Fibroblast of gingiva (primary cell): ENCODE data around the gene SF3B4.

Experiments
- DNase-seq: peaks from one replicate; pipeline ENCODE4 v3.0.0-alpha.2; 2011; ENCODE audit warnings: low read depth

Gene SF3B4

DNA sequence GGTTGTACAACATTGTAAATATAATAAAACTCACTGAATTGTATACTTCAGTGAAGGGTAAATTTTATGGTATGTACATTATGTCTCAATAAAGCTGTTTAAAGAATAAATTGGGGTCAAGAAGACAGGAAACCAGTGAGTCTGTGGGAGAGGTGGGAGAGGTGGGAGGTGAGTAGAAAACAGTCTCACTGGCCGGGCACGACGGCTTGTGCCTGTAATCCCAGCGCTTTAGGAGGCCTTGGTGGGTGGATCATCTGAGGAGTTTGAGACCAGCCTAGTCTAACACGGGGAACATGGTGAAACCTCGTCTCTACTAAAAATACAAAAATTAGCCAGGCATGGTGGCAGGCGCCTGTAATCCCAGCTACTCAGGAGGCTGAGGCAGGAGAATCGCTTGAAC, 4.9 kb upstream of the SF3B4 start:
- no peak for DNase-seq

DNA sequence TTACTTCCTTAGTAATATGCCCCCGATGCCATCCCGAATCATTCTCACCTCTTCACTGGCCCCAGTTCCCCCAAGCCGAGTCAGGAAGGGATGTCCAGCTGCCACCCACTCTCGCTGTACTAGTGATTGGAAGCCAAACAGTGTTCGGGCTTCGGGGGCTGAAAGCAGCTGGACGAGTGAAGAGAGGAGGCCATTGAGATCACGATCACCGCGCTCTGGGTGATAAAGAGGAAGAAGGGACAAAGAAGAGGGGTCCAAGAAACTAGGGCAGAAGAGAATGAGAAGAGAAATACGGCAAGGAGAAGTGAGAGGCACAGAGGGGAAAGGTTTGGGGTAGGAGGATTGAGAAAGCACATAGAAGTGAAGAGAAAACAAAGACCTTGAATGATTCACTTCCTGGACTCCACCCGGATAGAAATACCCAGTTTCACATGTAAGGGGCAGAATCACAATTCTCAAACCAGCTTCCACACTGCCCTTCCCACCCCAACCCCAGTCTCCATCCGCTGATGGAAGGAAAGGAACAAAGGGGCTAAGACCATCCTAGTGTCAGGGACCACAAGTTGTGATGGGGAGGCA, 3.7 kb upstream of the SF3B4 start:
- no peak for DNase-seq

DNA sequence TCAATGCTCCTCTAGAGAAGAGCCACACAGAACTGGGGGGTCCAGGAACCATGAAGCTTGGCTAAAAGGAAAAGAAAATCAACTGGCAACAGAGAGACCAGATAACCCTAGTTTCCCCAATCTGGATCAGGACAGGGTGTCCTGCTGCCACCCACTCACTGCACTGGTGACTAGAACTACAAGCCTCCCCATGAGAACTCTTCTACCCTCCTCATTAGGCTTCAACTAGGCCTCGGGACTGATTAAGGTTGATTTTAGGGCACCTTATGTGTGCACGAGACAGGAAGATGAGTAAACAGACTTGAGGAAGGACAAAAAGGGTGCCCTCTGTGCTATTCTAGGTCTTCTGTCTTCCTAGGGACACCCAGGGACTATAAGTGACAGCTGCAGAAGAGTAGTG, 2.3 kb upstream of the SF3B4 start:
- DNase-seq: no peak

DNA sequence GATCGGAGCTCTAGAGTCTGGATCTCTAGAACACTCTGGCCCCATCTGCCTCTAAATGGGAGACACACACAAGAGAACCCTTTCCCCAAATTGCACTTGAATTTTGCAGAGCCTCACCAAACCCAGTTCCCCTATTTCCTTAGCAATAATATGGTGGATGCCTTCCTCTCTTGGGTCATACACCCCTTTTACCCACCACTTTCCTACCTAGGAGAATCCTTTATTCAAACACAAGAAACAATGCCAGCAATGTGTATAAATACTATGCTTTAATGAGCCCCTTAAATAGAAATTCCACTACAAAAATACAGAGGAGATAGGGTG, 760 bp upstream of the SF3B4 start:
- DNase-seq: no peak

DNA sequence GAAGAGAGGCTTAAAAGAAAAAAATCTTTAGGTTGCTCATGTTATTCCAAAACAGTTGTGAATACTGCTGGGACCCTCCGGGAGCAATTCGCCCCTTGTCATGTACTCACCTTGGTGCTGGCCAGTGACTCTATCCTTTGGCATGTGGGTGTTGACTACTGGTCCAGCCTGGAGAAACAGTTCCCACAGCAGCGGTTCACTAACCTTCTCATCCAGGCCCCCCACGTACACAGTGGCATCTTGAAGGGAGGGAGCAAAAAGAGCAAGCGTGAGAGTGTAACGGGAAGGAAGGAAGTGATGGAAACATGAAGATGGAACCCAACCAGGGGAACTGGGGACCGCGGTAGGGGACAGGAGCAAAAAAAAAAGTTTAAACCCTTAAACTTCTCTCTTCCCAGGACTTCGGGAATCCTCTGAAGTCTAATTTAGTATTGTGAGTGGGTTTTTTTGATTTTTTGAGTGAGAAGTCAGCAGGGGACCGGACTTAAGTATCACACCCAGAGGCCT, 494 bp downstream of the SF3B4 start:
- DNase-seq: no peak

DNA sequence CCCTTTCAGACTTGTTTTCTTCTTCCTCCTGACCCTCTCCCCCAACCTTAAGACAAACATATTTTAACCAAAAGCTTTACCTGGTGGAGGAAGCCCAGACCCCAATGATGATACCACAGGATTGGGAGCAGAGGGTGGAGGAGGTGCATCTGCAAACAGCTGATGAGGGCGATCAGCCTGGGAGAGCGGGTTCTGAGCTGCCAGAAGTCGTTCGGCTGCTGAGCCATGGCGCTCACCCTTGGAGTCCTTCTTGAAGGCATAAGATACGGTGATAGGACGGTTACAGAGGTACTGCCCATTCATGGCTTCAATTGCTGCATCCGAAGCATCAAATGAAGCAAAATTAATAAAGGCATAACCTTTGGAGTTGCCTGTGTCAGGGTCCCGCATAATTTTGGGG, 1.3 kb downstream of the SF3B4 start:
- no peak for DNase-seq

DNA sequence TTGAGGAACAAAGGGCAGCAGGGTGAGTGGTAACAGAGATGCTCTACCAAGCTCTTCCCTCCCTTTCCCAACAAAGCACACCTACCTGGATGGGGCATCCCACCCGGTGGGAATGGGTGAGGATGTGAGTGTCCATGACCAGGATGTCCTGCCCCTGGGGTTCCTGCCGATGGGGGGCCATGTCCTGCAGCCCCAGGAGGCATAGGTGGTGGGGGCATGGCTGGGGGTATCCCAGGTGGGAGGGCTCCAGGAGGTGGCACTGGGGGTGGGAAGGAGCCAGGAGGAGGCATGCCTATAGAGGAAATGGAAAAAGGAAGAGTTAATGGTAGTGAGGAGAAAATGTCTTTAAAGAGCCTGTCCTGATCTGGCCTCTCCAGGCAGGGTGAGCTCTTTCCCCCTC, 1.9 kb downstream of the SF3B4 start:
- DNase-seq: no peak

DNA sequence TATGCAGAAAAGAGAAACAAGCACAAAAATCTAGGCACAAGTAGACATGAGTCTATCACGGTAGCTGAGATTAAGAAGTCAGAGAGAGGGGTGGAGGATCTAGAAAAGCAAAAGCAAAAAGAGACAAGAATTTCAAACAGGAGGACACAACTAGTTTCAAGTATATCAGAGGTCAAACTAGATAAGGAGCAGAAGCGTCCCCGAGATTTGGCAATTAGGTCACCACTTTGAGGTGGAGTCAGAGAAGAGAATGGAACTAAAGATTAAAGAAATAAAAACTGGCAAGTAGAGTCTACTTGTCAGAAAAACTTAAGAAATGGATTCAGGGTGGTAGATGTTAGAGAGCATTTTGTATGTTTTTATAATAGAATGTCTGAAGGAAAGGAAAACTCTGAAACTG, 2.3 kb downstream of the SF3B4 start:
- no peak for DNase-seq

DNA sequence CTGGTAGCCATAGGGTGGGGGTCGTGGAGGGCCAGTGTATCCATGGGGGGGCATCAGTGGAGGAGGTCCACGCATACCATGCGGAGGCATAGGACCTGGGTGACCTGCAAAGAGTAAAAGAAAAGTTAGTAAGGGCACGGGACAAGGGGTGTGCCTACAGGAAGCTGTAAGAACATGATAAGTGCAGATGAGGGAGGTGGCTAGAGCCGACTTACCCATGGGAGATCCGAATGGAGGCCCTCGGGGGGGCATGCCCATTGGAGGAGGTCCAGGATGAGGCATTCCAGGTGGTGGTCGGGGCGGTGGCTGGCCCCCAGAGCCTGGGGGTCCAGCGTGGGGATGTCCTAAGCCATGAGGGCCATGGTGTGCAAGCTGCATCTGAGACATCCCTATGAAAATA, 4.0 kb downstream of the SF3B4 start:
- no peak for DNase-seq

DNA sequence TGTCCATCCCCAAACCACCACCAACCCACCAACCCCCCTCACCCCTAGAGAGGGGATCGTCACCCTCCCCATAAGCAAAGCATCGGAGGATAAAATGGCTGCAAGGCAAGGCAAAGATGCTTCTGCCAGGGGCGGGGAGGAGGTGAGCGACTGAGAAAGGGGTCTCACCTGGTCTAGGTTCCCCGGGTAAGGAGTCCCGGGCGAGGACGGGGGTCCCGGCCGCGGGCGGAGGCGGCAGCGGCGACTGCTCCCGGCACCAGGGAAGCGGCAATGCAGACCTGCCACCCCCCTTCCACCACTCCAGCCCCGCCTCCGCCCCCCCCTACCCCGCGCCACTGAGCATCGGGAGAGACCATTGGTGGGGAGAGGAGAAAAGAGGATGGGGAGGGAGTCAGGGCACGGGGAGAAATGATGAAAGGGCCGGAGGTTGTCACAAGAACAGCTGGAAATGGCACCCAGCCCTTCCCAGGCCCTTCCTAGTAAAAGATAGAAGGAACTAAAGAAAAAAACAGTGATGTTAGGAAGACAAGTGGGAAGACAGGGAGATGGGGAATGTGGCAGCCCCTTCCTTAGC, 9.9 kb downstream of the SF3B4 start, which contains the start of gene SV2A:
TSS of gene SV2A (minus strand) at position 274 of the 574 bp plus-strand sequence. CDS start 4,004 bp downstream, outside the sequence.
- peak; percentile 69 for DNase-seq

DNA sequence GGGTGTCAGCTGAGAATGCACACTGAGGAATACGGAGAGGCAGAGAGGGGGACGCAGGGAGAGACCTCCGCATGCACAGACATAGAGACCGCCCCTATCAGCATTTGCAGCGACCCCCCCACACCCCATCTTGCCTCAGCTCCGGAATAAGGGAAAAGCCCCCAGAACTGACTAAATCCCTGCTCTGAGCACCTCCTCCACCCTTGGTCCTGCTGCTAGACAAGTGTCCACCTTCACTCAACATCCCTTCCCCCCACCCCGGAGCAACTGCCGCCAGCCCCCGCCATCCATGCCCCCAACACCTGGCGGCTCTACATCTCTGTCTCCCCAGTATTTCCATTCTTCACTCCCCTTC, 10.7 kb downstream of the SF3B4 start:
- DNase-seq: no peak

DNA sequence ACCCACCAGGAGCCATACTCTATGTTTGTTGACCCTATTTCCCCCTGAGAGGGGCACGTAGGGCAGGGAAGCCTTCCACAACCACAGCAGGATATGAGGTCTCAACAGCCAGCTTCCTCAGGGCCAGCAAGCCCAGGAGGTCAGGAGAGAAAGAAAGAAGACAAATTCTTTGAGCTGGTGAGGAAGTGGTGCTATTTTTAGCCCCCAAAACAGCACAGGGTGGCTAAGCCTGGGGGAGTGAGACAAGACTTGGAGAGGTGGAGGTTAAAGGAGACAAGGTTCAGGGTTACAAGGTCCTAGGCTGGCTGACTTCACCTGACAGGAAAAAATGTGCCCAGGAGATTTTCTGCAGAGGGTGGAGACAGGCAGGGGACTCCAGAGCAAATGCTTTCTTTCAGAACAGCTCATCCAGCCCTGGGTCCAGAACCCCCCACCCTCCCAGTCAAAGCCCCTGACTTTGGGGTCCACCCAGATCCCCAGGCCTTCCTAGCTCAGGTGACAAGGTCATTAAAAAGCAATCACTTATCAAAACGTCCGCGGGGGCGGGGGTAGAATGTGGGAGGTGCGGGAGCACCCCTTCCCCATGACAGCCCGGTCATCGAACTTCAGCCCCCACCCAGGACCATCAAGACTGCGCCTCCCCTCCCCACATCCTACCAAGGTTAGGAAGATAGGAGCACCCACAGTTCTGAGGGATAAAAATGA, 11.3 kb downstream of the SF3B4 start:
- no peak for DNase-seq

DNA sequence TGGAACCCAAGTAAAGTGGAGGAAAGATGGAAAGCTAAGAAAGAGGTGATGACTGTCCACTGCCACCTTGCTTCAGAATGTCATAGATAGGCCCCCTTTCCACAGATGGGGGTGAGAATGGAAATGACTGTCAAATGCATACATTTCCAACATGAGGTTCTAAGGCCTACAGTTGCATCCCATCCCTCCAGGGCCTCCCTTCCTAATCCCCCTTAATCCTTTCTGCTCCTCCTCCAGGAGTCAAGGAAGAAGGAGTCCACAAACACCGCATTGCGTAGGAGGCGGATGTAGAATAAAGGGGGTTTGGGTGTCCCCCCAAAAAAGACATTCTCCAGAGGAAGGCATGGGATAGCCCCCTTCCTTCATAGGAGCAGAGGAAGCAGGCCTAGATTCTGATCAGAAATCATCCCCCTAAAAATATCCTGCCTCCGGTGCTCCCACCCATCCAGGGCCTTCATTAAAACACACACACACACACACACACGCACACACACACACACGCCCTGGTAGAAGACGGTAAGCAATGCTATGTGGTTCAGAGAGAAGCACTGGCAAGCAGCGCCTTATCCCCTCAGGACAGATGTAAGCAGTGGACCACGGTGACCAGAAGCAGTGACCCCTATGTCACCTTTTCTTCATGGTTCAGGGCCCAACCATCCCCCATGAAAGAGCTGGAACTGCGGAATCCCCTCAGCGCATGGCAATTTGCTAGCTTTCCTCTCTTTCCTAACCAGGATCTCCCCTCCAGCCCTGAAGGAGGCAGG, 12.0 kb downstream of the SF3B4 start:
- no peak for DNase-seq

DNA sequence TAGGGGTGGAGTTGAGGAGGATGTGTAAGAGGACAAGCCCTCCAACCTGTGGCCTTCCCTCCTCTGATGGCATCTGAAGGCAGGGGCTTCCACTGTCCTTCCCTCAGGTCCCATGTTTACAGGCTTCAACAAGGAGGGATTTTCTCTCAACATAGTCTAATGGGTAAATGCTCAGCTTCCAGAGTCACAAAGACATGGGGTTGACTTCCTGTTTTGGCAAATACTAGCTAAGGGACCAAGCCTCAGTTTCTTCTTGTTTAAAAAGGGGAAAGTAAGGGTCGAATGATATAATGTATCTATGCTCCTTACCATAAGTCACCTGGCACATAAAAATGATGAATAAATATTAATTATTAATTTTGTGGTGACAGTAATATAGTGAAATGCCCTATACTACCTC, 13.1 kb downstream of the SF3B4 start:
- DNase-seq: no peak

DNA sequence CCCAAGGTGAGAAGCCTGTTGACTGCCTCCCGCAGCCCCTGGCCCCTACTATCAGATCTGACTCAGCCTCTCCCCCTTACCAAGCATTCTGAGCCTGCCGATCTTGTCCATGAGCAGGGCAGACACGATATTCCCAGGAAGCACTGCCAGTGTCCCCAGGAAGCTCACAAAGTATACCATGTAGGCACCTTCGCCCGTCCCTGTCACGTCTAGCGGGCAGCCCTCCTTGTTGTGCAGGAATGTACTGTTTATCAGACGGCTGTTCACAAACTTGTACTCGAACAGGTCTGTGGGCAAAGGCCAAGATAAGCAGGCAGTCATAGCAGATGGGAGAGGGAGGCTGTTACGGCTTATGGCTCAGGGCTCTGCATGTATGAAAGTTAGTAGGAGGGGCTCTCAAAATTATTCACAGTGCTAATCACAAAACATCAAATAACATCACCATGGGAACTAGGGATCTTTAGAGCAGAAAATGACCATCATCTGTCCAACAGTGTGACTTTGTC, 21.0 kb downstream of the SF3B4 start:
- DNase-seq: no peak

DNA sequence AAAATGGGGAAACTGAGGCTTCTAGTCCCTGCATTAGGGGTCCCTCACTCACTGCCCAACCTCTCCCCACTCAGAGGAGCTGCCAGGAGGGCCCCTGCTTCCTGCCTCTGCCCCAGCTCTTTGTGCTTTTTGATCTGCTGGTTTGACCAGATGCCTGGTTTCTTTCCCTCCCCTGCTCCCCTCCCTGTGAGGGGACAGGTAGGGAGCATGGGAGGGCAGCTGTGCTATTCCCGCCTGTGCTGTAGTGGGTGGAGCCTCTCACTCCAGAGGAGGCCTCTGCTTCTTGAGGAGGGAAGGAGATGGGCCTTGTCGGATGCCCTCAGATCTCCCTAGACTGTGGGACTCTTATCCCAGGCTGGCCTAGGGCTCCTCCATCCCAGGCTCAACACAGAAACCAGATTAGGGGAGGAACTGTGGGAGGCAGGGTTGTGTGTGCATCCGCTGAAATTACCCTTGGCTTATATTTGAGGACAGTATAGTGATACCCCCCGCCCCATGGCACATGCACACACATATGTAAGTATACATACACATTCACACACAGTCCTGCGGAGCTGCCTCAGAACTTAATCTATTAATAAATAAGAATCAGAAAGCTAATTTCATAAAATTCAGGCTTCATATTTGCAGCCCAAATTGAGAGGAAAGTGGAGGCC, 23.6 kb downstream of the SF3B4 start:
- no peak for DNase-seq

DNA sequence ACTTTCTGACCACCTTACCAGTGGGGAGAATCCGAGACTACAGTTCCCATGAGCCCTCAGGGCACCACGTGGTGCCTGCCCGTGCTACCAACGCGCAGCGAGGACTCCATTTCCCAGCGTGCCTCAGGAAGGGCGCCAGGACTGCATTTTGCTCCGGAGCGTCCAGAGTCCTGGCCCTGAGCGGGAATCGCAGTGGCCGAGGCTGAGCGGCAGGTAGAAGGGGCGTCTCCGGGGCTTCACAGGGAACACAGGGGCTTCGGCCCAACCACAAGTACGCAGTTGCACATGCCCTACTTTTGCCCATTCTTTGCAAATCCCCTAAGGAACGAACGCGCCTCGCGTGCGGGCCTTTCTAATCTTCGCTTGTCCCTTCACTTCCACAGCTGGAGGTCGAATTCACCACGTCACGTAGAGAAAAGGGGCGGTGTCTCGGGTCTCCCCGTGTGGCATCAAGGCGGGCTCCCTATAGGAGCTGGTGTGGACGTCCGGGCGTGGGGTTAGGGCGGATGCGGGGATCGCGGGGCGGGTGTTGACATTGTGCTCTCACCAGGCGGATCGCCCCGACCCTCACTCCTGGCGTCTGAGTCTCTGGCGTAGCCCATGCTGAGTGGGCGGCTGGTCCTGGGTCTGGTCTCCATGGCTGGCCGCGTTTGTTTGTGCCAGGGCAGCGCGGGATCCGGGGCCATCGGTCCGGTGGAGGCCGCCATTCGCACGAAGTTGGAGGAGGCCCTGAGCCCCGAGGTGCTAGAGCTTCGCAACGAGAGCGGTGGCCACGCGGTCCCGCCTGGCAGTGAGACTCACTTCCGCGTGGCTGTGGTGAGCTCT, 27.9 kb downstream of the SF3B4 start, which contains the start of gene BOLA1:
TSS of gene BOLA1 (plus strand) at position 109 of the 825 bp plus-strand sequence. CDS start at position 601, 492 bp downstream.
- peak; percentile 85 for DNase-seq

DNA sequence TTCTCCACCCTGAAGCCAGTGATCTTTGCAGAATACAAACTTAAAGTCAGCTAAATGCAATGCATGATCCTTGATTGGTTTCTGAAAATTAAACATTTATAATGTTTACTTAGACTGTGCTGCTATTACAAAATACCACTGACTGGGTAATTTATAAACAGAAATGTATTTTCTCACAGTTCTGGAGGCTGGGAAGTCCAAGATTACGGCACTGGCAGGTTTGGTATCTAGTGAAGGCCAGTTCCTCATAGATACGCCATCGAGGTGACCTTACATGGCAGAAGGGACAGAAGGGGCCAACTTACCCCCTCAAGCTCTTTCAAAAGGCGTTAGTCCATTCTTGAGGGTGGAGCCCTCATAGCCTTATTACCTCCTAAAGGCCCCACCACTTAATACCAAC, 31.0 kb downstream of the SF3B4 start:
- no peak for DNase-seq

DNA sequence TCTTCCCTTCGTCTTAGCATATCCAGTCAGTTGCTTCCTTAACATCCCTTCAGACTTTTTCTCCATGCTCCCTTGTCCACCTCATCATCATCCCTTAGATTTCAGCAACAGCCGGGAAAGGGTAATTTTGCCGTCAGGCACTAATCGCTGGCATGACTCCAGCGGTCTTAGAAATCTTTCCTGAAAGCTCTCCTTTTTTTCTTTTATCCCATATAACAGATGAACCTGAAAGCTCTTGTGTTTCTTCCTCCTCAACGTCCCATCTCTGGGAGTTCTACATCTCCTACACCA, 38.7 kb downstream of the SF3B4 start:
- peak; percentile 47 for DNase-seq

DNA sequence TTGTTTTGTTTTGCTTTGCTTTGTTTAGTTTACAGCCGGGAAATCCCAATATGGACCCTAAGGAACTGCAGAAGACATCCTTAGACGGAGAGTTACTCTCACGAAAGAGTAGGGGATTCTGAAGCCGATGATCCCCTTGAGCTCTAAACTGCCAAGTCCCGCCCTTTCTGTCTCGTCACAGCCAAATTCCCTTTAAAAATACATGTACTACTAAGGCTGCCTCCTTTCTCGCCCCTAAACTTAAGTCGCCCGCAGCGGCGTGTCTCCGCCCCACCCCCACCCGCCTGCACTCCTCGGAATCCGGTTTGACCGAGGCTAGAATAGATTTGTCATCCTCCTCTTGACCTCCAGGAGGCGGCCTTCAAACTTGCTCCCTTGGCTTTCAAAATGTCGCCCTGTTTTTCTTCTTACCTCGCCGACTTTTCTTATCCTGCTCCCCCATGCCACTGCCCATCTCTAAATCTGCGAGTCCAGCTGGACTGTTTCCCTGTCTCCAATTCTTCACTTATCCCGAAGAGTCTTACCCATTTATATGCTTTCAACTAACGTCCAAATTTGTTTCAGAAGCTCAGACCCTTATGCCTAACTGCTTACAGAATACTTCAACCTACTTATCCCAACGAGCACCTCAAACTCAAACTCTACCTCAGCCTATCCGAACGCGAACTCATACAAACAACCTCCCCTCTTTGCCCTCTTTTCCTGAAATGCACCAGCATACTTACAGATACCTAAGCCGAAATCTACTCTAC, 39.2 kb downstream of the SF3B4 start:
- DNase-seq: peak; percentile 88
